K562 (cell line): ENCODE results near the gene NSMCE1. TPM values are rescaled to one million over a fixed set of nuclear protein-coding genes. Genes with fewer than 3 reads are reported as not detected.

Experiments used
- ATAC-seq: fragments of 200-7000 bp; cut with Tn5 transposase; 3 replicates; pipeline ENCODE4 v1.9.1; 2020; ENCODE audit warnings: moderate library complexity
- BruUV-seq: library from RNA; stranded (reverse); fragments of 400-500 nt; replicated peaks from 2 replicates; lab custom pipeline; 2021; lab: Mats Ljungman, UMichigan
- CTCF ChIA-PET: fragments of 300-600 bp; formaldehyde crosslinking; extraction: SDS; loops from one replicate; lab custom pipeline; 2021; ENCODE audit warnings: low intra/inter-chr PET ratio; lab: Yijun Ruan, JAX
- POLR2A ChIA-PET: fragments of 300-600, 350-650 bp; sonication (Branson Sonifier 250); formaldehyde crosslinking; extraction: SDS; loops from one replicate; lab custom pipeline; 2021; ENCODE audit warnings: antibody characterized with exemption, inconsistent platforms; lab: Yijun Ruan, JAX
- DNase-seq, 4 experiments: peaks; one replicate each; pipeline versions ENCODE4 v3.0.0 to v3.0.0-alpha.2; 2011 to 2018; ENCODE audit warnings: low spot score in 3 of 4, mixed read lengths in 3 of 4; ENCODE audit errors: extremely low read depth in 1 of 4
- FAIRE-seq: peaks from 2 replicates; lab custom pipeline; 2011; peaks lifted over from hg19 to GRCh38; lab: Jason Lieb, UNC
- H2AFZ ChIP-seq: 2 replicates; pipeline ENCODE4 v1.6.0; 2011; ENCODE audit warnings: low read depth, low read length, control low read depth, inconsistent platforms
- H3K27ac ChIP-seq: fragments of 200-600 bp; 3 replicates; pipeline ENCODE4 v1.8.0; 2011; ENCODE audit warnings: low read depth, mild to moderate bottlenecking, control low read depth, inconsistent platforms, low read length, moderate library complexity, mixed read lengths; ENCODE audit errors: extremely low read depth
- H3K27me3 ChIP-seq, 2 experiments: fragments of 300-600 bp in 1 of 2; 2 replicates in 1 of 2; 3 replicates in 1 of 2; pipeline versions ENCODE4 v1.6.0 to v1.8.0; 2011; ENCODE audit warnings: inconsistent platforms in 2 of 2, low read length in 2 of 2, mild to moderate bottlenecking in 1 of 2, mixed read lengths in 1 of 2, moderate library complexity in 1 of 2; ENCODE audit not compliant: control insufficient read depth in 2 of 2, insufficient read depth in 2 of 2
- H3K36me3 ChIP-seq: fragments of 300-600 bp; 3 replicates; pipeline ENCODE4 v1.8.0; 2011; ENCODE audit warnings: mild to moderate bottlenecking, low read length, inconsistent platforms; ENCODE audit not compliant: control insufficient read depth, insufficient read depth
- H3K4me1 ChIP-seq, 2 experiments: fragments of 200-600 bp in 1 of 2; replicated peaks in 1 of 2; 2 replicates in 1 of 2; 3 replicates in 1 of 2; pipeline versions ENCODE4 v1.5.1 to v1.8.0; 2011; ENCODE audit warnings: inconsistent platforms in 2 of 2, low read length in 2 of 2, mild to moderate bottlenecking in 1 of 2, mixed read lengths in 1 of 2, moderate library complexity in 1 of 2; ENCODE audit not compliant: control insufficient read depth in 2 of 2, insufficient read depth in 2 of 2
- H3K4me2 ChIP-seq: 2 replicates; pipeline ENCODE4 v1.6.1; 2011; ENCODE audit warnings: low read length, control low read depth, inconsistent platforms, mixed read lengths; ENCODE audit not compliant: insufficient read depth
- H3K4me3 ChIP-seq: fragments of 200-600 bp; sonication (generic), shearing (Covaris generic); 2 replicates; pipeline ENCODE4 v1.5.1; 2016; ENCODE audit warnings: control low read depth, inconsistent platforms
- H3K79me2 ChIP-seq: fragments of 200-600 bp; 3 replicates; pipeline ENCODE4 v1.8.0; 2011; ENCODE audit warnings: low read length, inconsistent platforms; ENCODE audit not compliant: control insufficient read depth, insufficient read depth
- H3K9ac ChIP-seq, 2 experiments: 2 replicates each; pipeline versions ENCODE4 v1.6.0 to v1.6.1; 2011; ENCODE audit warnings: low read depth in 2 of 2, low read length in 2 of 2, control low read depth in 1 of 2, inconsistent platforms in 1 of 2, mild to moderate bottlenecking in 1 of 2, mixed read lengths in 1 of 2; ENCODE audit not compliant: insufficient read depth in 1 of 2
- H3K9me1 ChIP-seq: one replicate; pipeline ENCODE4 v1.6.0; 2011; ENCODE audit warnings: inconsistent platforms, mild to moderate bottlenecking, low read length, moderate library complexity; ENCODE audit not compliant: control insufficient read depth, insufficient read depth
- H3K9me3 ChIP-seq: replicated peaks from 2 replicates; pipeline ENCODE4 v1.5.1; 2011; ENCODE audit warnings: low read depth, low read length, inconsistent platforms; ENCODE audit not compliant: control insufficient read depth, insufficient read depth
- H4K20me1 ChIP-seq: replicated peaks from 2 replicates; pipeline ENCODE4 v1.6.1; 2011; ENCODE audit warnings: low read length, inconsistent platforms, mixed read lengths; ENCODE audit not compliant: control insufficient read depth, insufficient read depth
- CXXC5 ChIP-seq: fragments of 250-450 bp; sonication (Bioruptor Pico); IDR thresholded peaks from 2 replicates; pipeline ENCODE4 v1.8.0; 2022; ENCODE audit warnings: inconsistent platforms, mild to moderate bottlenecking, moderate library complexity
- EGR1 ChIP-seq: fragments of 450-650 bp; conservative IDR thresholded peaks from 2 replicates; pipeline ENCODE4 v1.6.1; 2017; ENCODE audit warnings: mild to moderate bottlenecking
- GTF2E2 ChIP-seq: fragments of 200-800 bp; sonication (Bioruptor generic); IDR thresholded peaks from 2 replicates; pipeline ENCODE4 v1.6.1; 2016; ENCODE audit warnings: missing genetic modification characterization, missing compliant biosample characterization
- NCOA2 ChIP-seq, 2 experiments: fragments of 450-650 bp; IDR thresholded peaks; 2 replicates each; pipeline ENCODE4 v1.6.1; 2018; ENCODE audit warnings: mild to moderate bottlenecking in 2 of 2, moderate library complexity in 1 of 2; ENCODE audit not compliant: partially characterized antibody in 2 of 2
- NRF1 ChIP-seq, 2 experiments: fragments of 450-650 bp; IDR thresholded peaks in 1 of 2; conservative IDR thresholded peaks in 1 of 2; 2 replicates each; pipeline ENCODE4 v1.6.1; 2014; ENCODE audit warnings: mild to moderate bottlenecking in 2 of 2
- PHF8 ChIP-seq: fragments of 200-600 bp; sonication (generic); IDR thresholded peaks from 2 replicates; pipeline ENCODE4 v1.6.1; 2012; ENCODE audit warnings: mixed run types, mild to moderate bottlenecking, inconsistent platforms, low read length, moderate library complexity, borderline replicate concordance
- RBBP5 ChIP-seq: fragments of 200-600 bp; sonication (generic); IDR thresholded peaks from 2 replicates; pipeline ENCODE4 v1.6.1; 2012; ENCODE audit warnings: borderline replicate concordance, mild to moderate bottlenecking, low read length, control low read depth, inconsistent platforms; ENCODE audit not compliant: insufficient read depth, poor library complexity, severe bottlenecking
- TCF3 ChIP-seq: sonication (generic); formaldehyde crosslinking; IDR thresholded peaks from 2 replicates; pipeline ENCODE4 v1.4.0; 2020; ENCODE audit warnings: mild to moderate bottlenecking, missing genetic modification reagents
- UBTF ChIP-seq, 2 experiments: IDR thresholded peaks; 2 replicates each; pipeline ENCODE4 v1.6.1; 2012; ENCODE audit warnings: improper control_type of control experiment in 2 of 2, low read depth in 2 of 2, low read length in 2 of 2, borderline replicate concordance in 1 of 2
- VEZF1 ChIP-seq: fragments of 200-800 bp; sonication (Bioruptor generic); IDR thresholded peaks from 2 replicates; pipeline ENCODE4 v1.6.1; 2017; ENCODE audit warnings: missing genetic modification characterization, missing compliant biosample characterization
- ZFX ChIP-seq: sonication (generic); formaldehyde crosslinking; IDR thresholded peaks from 2 replicates; pipeline ENCODE4 v1.8.0; 2022; ENCODE audit warnings: mild to moderate bottlenecking, missing genetic modification reagents, moderate library complexity
- ZNF512 ChIP-seq: IDR thresholded peaks from 2 replicates; pipeline ENCODE4 v1.6.1; 2016; ENCODE audit warnings: missing genetic modification characterization, missing compliant biosample characterization
- ZNF707 ChIP-seq: fragments of 250-450 bp; sonication (Bioruptor Pico); conservative IDR thresholded peaks from 2 replicates; pipeline ENCODE4 v1.8.0; 2022; ENCODE audit warnings: inconsistent platforms, mild to moderate bottlenecking, moderate library complexity
- ZNF764 ChIP-seq: fragments of 250-450 bp; sonication (Bioruptor Pico); IDR thresholded peaks from 2 replicates; pipeline ENCODE4 v1.4.0; 2020; ENCODE audit warnings: low read depth, mild to moderate bottlenecking, moderate library complexity
- WGBS: fragments of 100-300 bp; shearing (Covaris generic); methylation state at CpG from one replicate; pipeline ENCODE4 v1.1.6; 2016; ENCODE audit warnings: low coverage, mixed read lengths; ENCODE audit not compliant: insufficient coverage; ENCODE audit errors: missing lambda C conversion rate; 5-methylcytosine and 5-hydroxymethylcytosine counted together
- in situ Hi-C: fragments of 300-500 bp; cut with MboI; formaldehyde crosslinking; loops from 4 replicates; pipeline ENCODE4 v1.15.0; 2018; ENCODE audit warnings: inconsistent platforms, mixed read lengths
- intact Hi-C: fragments of 100-400 bp; cut with micrococcal nuclease; formaldehyde crosslinking; loops from 2 replicates; pipeline ENCODE4 v1.14.2; 2022
- polyA plus RNA-seq, 8 experiments: library from polyadenylated mRNA; depleted of rRNA in 4 of 8; stranded (reverse) in 5 of 8; unstranded in 3 of 8; fragments of >200 nt; fragmentation: Nextera tagmentation in 2 of 8; fragmentation: Illumina TruSeq in 1 of 8; extraction: Ambion mirVana in 2 of 8; extraction: Trizol in 1 of 8; gene quantifications; 2 replicates each; pipeline versions ENCODE4 v1.2.1 to v1.2.3, GENCODE V29; 2011 to 2014; ENCODE audit warnings: inconsistent platforms in 1 of 8, missing spikeins in 1 of 8
- total RNA-seq, 7 experiments: library from RNA; depleted of rRNA in 6 of 7; stranded (reverse); fragments of >200 nt in 6 of 7; fragmentation: Illumina TruSeq in 2 of 7; extraction: Trizol in 2 of 7; gene quantifications; 2 replicates each; pipeline versions ENCODE4 v1.2.1 to v1.2.3, GENCODE V29; 2011 to 2021; ENCODE audit warnings: low replicate concordance in 1 of 7

Gene NSMCE1
- total and polyA plus RNA-seq, 9 of the 15 experiments (the other 6 are each of a cell fraction or from before 2014, with no cell fraction given), result 52.1 to 163 (median 61.5) TPM

GRCh38 chr16:27313422-27314160 is 45.0 kb upstream of the NSMCE1 start, which contains the start of gene IL4R:
Gene IL4R, plus strand, starts transcription at chr16:27313974. Its CDS starts 26,230 bp downstream, at chr16:27340204.
- FAIRE-seq (no peak), ATAC-seq (peak; percentile 74), DNase-seq (peak; percentile 46 to 67 (median 63))
- no peaks in the 10 kb centered on the region for H3K9me1 ChIP-seq
- H4K20me1 ChIP-seq, result peaks cover 4% of the 10 kb centered on the region; the same call in 1 of the 2 replicates
- H3K9ac ChIP-seq, result peak within 1 kb of the TSS in 1 of 2 experiments; percentile 90; a peak in 2 of 4 replicates
- H3K4me3 ChIP-seq, result peak within 1 kb of the TSS; percentile 50
- peaks cover 4 to 14% of the 10 kb centered on the region in 2 experiments; a peak in 4 of 5 replicates for H3K4me1 ChIP-seq
- intact Hi-C loops, result no loop called here
- peaks cover 23 to 50% of the 10 kb centered on the region in 2 experiments; a peak in 4 of 5 replicates for H3K27me3 ChIP-seq
- H3K4me2 ChIP-seq, result peak within 1 kb of the TSS; percentile 57; the same call in 1 of the 2 replicates
- no peak within 1 kb of the TSS for H3K27ac ChIP-seq
- H3K79me2 ChIP-seq, result no peaks in the 10 kb centered on the region
- ChIA-PET CTCF (no interaction called here), POLR2A (interaction anchor here (1.2 kb wide), 1 partner anchor 7 kb away, joined by 3 read pairs; no protein-coding TSS in a partner anchor)
- H3K36me3 ChIP-seq, result no peaks in the 10 kb centered on the region
- no peaks in the 10 kb centered on the region for H3K9me3 ChIP-seq
- in situ Hi-C loops, result no loop called here
- under 1% methylated on average over 28 of the region's 85 CpGs for WGBS
- BruUV-seq, result no TSS peak
- H2AFZ ChIP-seq, result peak within 1 kb of the TSS; percentile 82
- peak; percentile 93 for TF ChIP-seq EGR1
- TF ChIP-seq ZNF512 (tag), result no peak
- TF ChIP-seq ZNF707, result no peak
- 0 out of 2 replicates have a peak, but pooled peaks have one; percentile 18 for TF ChIP-seq CXXC5 (CRISPR knock-in tag)
- no peak for TF ChIP-seq ZNF764 (CRISPR knock-in tag)
- TF ChIP-seq NRF1 (conservative IDR thresholded peaks at IDR 0.05 in 1 of 2, IDR thresholded peaks at IDR 0.05 in 1 of 2), result peak; percentile 15 to 38; a peak in 2 of 4 replicates
- peak; percentile 68; the same call in 1 of the 2 replicates for TF ChIP-seq PHF8
- TF ChIP-seq TCF3, result peak; percentile 13; the same call in 1 of the 2 replicates
- 0 out of 2 replicates have a peak, but pooled peaks have one; percentile 2 for TF ChIP-seq GTF2E2 (tag)
- TF ChIP-seq UBTF (IDR thresholded peaks at IDR 0.05; ENCODE audit: borderline replicate concordance in 1 of 2, low read depth in 2 of 2, low read length in 2 of 2), result 0 out of 4 replicates have a peak, but pooled peaks of 1 of the 2 experiments have one; percentile 46
- peak; percentile 9; the same call in 1 of the 2 replicates for TF ChIP-seq VEZF1 (CRISPR knock-in tag)
- TF ChIP-seq ZFX (CRISPR knock-in tag), result peak; percentile 36
- peak; percentile 41 for TF ChIP-seq RBBP5
- TF ChIP-seq NCOA2 (IDR thresholded peaks at IDR 0.05; ENCODE audit: partially characterized antibody in 2 of 2), result no peak
